GM18505 (cell line): Measurements from ENCODE around the gene ARID5B.

Source experiments
- ATAC-seq: cut with Tn5 transposase; IDR thresholded peaks from one replicate; pipeline ENCODE4 v1.9.1; 2021; ENCODE audit not compliant: unreplicated experiment
- POLR2A ChIP-seq: IDR thresholded peaks from 4 replicates; pipeline ENCODE4 v1.6.1; 2011; ENCODE audit warnings: borderline replicate concordance; ENCODE audit not compliant: insufficient read depth, insufficient read length; ENCODE audit errors: extremely low read depth

Gene ARID5B

GRCh38 chr10:61981460-61981859, 80.0 kb downstream of the ARID5B start:
- no peak for ATAC-seq
- no peak for TF ChIP-seq POLR2A

- TF ChIP-seq POLR2A: no peak
Measured at GRCh38 chr10:61983255-61983654, 81.8 kb downstream of the ARID5B start.

GRCh38 chr10:61984803-61985418, 83.4 kb downstream of the ARID5B start:
- no peak for TF ChIP-seq POLR2A

More at GRCh38 chr10:61983255-61983654, 81.8 kb downstream of the ARID5B start:
- ATAC-seq: no peak

GRCh38 chr10:61985715-61986114, 84.2 kb downstream of the ARID5B start:
- TF ChIP-seq POLR2A: no peak
- no peak for ATAC-seq

More at GRCh38 chr10:61984803-61985418, 83.4 kb downstream of the ARID5B start:
- ATAC-seq: no peak

GRCh38 chr10:61986382-61986781, 84.9 kb downstream of the ARID5B start:
- no peak for TF ChIP-seq POLR2A
- no peak for ATAC-seq

- ATAC-seq: no peak
- no peak for TF ChIP-seq POLR2A
Measured at GRCh38 chr10:61986788-61987492, 85.4 kb downstream of the ARID5B start.

- peak; percentile 33 for ATAC-seq
- no peak for TF ChIP-seq POLR2A
Measured at GRCh38 chr10:61987537-61987936, 86.0 kb downstream of the ARID5B start.

- TF ChIP-seq POLR2A: no peak
- ATAC-seq: peak; percentile 98
Measured at GRCh38 chr10:61987951-61988379, 86.5 kb downstream of the ARID5B start.

- no peak for TF ChIP-seq POLR2A
- ATAC-seq: no peak
Measured at GRCh38 chr10:61989995-61990760, 88.7 kb downstream of the ARID5B start.

GRCh38 chr10:61990761-61991135, 89.2 kb downstream of the ARID5B start:
- no peak for TF ChIP-seq POLR2A
- no peak for ATAC-seq

GRCh38 chr10:61991166-61991565, 89.7 kb downstream of the ARID5B start:
- no peak for ATAC-seq
- no peak for TF ChIP-seq POLR2A

- no peak for TF ChIP-seq POLR2A
- no peak for ATAC-seq
Measured at GRCh38 chr10:61992059-61992460, 90.6 kb downstream of the ARID5B start.
